Skeletal muscle cell (primary cell): ENCODE measurements around the gene RAB5IF.

ENCODE experiments used
- DNase-seq: peaks from one replicate; pipeline ENCODE4 v3.0.0-alpha.2; 2010; ENCODE audit warnings: low read depth
- H3K4me3 ChIP-seq: 2 replicates; pipeline ENCODE4 v1.5.1; 2011; ENCODE audit warnings: low read depth, mild to moderate bottlenecking, control low read depth, low read length, moderate library complexity

The RAB5IF gene

DNA sequence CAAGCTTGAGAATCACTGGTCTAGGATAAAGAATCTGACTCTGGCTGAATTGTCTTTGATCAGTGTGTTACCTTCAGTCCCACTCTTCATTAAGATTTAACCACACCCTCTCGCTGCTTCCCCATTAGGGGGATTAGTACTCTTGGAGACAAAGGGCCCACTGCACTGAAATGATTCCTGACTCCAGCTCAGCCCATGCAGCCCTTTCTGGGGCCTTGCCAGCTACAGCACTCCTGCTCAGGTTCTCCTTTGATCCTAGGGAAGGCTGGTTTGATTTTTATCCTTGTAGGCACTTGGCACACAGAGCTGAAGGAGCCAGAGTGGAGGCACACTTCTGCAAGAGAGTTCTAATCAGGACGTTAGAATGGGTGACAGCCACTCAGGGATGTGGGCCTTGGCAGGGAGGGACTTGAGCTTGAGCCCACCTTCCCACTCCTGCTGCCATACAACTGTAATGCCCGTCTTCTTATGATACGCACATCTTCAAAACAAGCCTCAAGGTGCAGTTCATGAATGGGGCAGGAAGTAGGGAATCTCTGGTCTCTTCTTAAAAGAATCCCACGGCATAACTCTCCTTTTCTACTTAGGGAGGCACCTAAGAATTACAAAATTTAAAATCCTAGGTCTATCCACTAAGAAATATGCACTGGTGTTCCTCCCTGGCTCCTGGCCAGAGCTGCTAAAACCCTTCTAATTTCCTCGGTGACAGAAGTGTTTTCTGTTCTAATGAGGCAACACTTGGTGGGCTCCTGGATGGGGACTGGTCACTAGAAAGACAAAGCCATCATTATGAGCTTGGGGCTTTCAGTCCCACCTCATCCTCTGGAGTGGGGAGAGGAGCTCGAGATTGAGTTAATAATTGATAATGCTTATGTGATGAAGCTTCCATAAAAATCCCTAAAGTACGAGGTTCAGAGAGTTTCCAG is 41.9 kb downstream of the RAB5IF start:
- H3K4me3 ChIP-seq = no peak overlapping the region
- DNase-seq = no peak

GRCh38 chr20:36653456-36653855 is 47.9 kb downstream of the RAB5IF start:
- no peak overlapping the region for H3K4me3 ChIP-seq
- DNase-seq = no peak

GRCh38 chr20:36654506-36654905 is 48.9 kb downstream of the RAB5IF start:
- no peak overlapping the region for H3K4me3 ChIP-seq
- no peak for DNase-seq

DNA sequence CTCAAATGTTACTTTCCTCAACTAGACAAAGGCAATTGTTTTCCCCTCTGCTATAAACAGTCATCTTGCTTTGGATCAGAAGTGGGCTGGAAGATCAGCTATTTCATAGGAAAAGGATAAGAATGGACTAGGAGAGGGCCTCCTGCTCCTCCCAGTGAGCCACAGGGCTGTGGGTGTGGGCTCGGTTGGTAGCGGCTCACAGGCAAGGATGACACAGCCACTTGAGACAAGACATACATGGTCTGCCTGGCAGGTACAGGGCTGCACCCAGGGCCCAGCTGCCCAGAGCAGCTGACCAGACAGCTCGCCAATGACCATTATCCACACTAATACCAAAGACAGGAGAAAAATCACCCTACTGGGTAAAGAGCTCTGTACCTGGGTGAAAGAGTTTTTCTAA is 49.4 kb downstream of the RAB5IF start:
- no peak for DNase-seq
- no peak overlapping the region for H3K4me3 ChIP-seq

DNA sequence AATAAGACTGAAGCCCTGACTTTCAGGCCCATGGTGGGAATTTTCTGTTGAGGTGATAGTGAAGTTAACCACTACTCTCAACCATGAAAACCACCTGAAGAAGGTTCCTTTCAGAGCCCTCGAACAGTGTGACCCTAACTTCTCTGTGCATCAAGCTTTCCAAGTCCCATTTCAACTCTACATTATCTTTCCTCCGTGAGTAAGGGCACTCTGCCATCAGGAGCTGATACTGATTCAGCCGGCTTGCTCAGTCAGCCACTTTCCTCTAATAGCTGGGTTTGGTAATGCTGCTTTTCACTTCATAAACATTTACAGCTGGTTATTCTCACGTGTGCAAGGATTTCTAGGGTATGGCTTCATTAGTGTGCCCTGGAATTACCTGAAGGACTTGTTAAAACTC is 51.2 kb downstream of the RAB5IF start:
- DNase-seq = no peak
- H3K4me3 ChIP-seq = no peak overlapping the region

GRCh38 chr20:36658300-36658699 is 52.7 kb downstream of the RAB5IF start:
- no peak for DNase-seq
- H3K4me3 ChIP-seq = no peak overlapping the region
